ENCODE measurements around the gene UGT1A1. TPM values are rescaled to one million over a fixed set of nuclear protein-coding genes. Genes with fewer than 3 reads are reported as not detected.
"Not testable (repeated sequence)": the region's sequence is repeated elsewhere in the genome, so short reads cannot be mapped to it uniquely, and the experiment has no call there.

UGT1A1 gene
- total RNA-seq (not detected), polyA plus RNA-seq (not detected), total RNA-seq (0 reads per million in 6 experiments)

GRCh38 chr2:233760043-233760442 is at the start of gene UGT1A1:
TSS of gene UGT1A1 (plus strand) at chr2:233760270. CDS start at chr2:233760288, 18 bp downstream.
- peaks cover 0 to 2% (median 0%) of the 10 kb centered on the region in 4 donors for H3K4me1 Mint-ChIP-seq
- H3K36me3 Mint-ChIP-seq: no peaks in the 10 kb centered on the region
- H3K27me3 Mint-ChIP-seq: peaks cover 4 to 24% (median 16%) of the 10 kb centered on the region in 5 donors
- DNase-seq (no peak), ATAC-seq (no peak)
- POLR2A ChIA-PET: no interaction called here
- H3K4me3 Mint-ChIP-seq: no peak within 1 kb of the TSS
- H3K27ac Mint-ChIP-seq: no peak within 1 kb of the TSS
- no peaks in the 10 kb centered on the region for H3K9me3 Mint-ChIP-seq

DNA sequence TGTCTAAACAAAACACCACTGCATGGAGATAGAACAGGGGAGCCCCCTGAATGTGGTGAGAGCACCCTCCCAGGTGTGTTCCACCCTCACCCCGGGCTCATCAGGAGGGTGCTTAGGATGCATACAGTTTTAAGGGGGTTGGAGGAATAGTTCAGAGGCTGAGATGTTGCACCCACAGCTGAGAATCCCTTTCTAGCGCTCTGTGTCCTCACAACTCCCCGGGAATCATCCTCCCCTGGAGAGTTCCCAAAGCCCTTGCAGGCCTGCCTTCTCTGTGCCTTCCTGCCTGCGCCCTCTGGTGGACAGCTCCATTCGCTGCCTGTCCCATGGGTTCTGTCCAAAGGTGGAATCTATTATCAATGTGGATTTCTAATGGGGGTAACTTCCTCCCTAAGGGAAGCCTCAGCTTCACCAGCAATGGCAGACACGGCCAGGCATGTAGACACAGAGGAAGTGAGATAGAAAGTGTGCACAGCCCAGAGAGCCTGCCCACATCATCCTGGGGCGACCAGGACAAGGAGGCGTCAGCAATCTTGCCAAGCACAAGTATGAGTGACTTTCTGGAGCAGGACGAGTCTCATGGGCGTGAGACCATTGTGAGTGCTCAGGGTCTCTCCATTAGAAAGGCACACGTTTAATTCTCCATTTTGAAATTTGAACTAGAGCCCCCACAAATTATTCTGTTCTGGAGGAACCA is 48.6 kb upstream of the UGT1A1 start:
- H3K4me1 Mint-ChIP-seq: peaks cover 0 to 6% (median 2%) of the 10 kb centered on the region in 4 donors
- ATAC-seq: peak; percentile 54 to 74
- no peak overlapping the region for H3K27ac Mint-ChIP-seq
- DNase-seq: peak; percentile 22 to 83 (median 56)
- no peaks in the 10 kb centered on the region for H3K9me3 Mint-ChIP-seq
- H3K27me3 Mint-ChIP-seq: peaks cover 4 to 40% (median 19%) of the 10 kb centered on the region in 5 donors
- no peak overlapping the region for H3K4me3 Mint-ChIP-seq
- no peaks in the 10 kb centered on the region for H3K36me3 Mint-ChIP-seq
- POLR2A ChIA-PET: no interaction called here

DNA sequence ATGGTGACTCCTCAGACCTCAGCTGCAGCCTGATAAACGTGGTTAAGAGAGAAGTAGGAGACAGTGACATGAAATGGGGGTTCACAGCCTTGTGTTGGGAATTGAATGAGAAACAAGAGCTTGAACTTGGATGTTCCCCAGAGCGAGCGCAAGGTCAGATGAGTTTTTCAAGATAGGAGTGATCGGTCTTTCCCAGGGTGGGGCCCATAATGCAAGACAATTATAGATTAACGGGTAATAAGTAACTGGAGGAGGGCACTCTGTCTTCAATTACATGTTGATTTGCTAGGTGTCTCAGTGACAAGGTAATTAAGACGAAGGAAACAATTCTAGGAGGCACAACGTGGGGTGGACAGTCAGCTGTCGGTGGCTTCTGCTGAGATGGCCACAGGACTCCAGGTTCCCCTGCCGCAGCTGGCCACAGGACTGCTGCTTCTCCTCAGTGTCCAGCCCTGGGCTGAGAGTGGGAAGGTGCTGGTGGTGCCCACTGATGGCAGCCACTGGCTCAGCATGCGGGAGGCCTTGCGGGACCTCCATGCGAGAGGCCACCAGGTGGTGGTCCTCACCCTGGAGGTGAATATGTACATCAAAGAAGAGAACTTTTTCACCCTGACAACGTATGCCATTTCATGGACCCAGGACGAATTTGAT is 47.3 kb upstream of the UGT1A1 start, which contains the start of gene UGT1A5:
Gene UGT1A5, plus strand, starts transcription at position 297 of the 651 bp plus-strand sequence. Its CDS starts 85 bp downstream, at position 382.
- H3K9me3 Mint-ChIP-seq: no peaks in the 10 kb centered on the region
- peak within 1 kb of the TSS in 1 of 10 donors; percentile 52 for H3K4me3 Mint-ChIP-seq
- no peak within 1 kb of the TSS for H3K27ac Mint-ChIP-seq
- H3K36me3 Mint-ChIP-seq: no peaks in the 10 kb centered on the region
- H3K27me3 Mint-ChIP-seq: peaks cover 6 to 52% (median 24%) of the 10 kb centered on the region in 5 donors
- ATAC-seq (no peak), DNase-seq (no peak)
- H3K4me1 Mint-ChIP-seq: peaks cover 0 to 6% (median 2%) of the 10 kb centered on the region in 4 donors
- POLR2A ChIA-PET: no interaction called here

DNA sequence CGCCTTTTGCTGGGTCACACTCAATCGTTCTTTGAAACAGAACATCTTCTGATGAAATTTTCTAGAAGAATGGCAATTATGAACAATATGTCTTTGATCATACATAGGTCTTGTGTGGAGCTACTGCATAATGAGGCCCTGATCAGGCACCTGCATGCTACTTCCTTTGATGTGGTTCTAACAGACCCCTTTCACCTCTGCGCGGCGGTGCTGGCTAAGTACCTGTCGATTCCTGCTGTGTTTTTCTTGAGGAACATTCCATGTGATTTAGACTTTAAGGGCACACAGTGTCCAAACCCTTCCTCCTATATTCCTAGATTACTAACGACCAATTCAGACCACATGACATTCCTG is 46.8 kb upstream of the UGT1A1 start:
- POLR2A ChIA-PET: no interaction called here
- Mint-ChIP-seq H3K4me3 (peak overlapping the region in 1 of 10 donors; percentile 52), H3K36me3 (no peaks in the 10 kb centered on the region), H3K9me3 (no peaks in the 10 kb centered on the region), H3K4me1 (peaks cover 0 to 6% (median 2%) of the 10 kb centered on the region in 4 donors), H3K27me3 (peaks cover 7 to 57% (median 26%) of the 10 kb centered on the region in 5 donors), H3K27ac (no peak overlapping the region)
- DNase-seq: no peak
- no peak for ATAC-seq

DNA sequence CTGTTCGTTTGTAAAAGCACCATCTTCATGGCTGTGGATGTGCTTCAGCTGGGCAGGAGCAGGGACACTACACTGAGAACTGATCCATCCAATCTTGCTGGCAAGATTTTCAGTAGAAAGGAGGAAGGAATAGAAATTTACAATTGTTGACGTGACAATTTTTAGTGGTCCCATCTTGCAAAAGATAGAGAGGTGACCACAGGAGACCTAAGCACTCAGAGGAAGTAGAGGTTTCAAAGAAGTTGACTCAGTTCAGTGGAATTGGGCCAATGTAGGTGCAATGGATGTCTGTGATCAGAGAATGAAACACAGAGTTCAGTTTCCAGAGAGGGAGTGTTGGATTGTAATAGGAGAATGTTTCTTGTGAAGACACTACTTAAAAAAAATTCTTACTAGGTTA is 45.9 kb upstream of the UGT1A1 start:
- Mint-ChIP-seq H3K4me1 (peaks cover 0 to 6% (median 2%) of the 10 kb centered on the region in 4 donors), H3K36me3 (no peaks in the 10 kb centered on the region), H3K27me3 (peaks cover 9 to 66% (median 26%) of the 10 kb centered on the region in 5 donors), H3K9me3 (no peaks in the 10 kb centered on the region), H3K4me3 (no peak overlapping the region), H3K27ac (no peak overlapping the region)
- ATAC-seq: no peak
- POLR2A ChIA-PET: no interaction called here
- DNase-seq: no peak

DNA sequence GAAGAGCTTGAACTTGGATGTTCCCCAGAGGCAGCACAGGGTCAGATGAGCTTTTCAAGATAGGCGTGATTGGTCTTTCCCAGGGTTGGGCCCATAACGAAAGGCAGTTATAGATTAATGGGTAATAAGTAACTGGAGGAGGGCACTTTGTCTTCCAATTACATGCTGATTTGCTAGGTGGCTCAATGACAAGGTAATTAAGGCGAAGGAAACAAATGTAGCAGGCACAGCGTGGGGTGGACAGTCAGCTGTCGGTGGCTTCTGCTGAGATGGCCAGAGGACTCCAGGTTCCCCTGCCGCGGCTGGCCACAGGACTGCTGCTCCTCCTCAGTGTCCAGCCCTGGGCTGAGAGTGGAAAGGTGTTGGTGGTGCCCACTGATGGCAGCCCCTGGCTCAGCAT is 41.5 kb upstream of the UGT1A1 start, which contains the start of gene UGT1A4:
Gene UGT1A4, plus strand, starts transcription at position 185 of the 400 bp plus-strand sequence. Its CDS starts 85 bp downstream, at position 270.
- H3K4me1 Mint-ChIP-seq: peaks cover 0 to 1% (median under 1%) of the 10 kb centered on the region in 4 donors
- H3K27ac Mint-ChIP-seq: peak within 1 kb of the TSS in 1 of 10 donors; percentile 9
- ATAC-seq: no peak
- no peaks in the 10 kb centered on the region for H3K36me3 Mint-ChIP-seq
- no peaks in the 10 kb centered on the region for H3K9me3 Mint-ChIP-seq
- H3K4me3 Mint-ChIP-seq: no peak within 1 kb of the TSS
- H3K27me3 Mint-ChIP-seq: peaks cover 14 to 63% (median 29%) of the 10 kb centered on the region in 5 donors
- DNase-seq: no peak
- POLR2A ChIA-PET: no interaction called here

- Mint-ChIP-seq H3K27ac (no peak within 1 kb of the TSS), H3K27me3 (peaks cover 4 to 53% (median 18%) of the 10 kb centered on the region in 5 donors), H3K9me3 (peaks cover 0 to 3% (median 0%) of the 10 kb centered on the region in 9 donors), H3K36me3 (no peaks in the 10 kb centered on the region), H3K4me3 (no peak within 1 kb of the TSS), H3K4me1 (no peaks in the 10 kb centered on the region)
- DNase-seq (no peak), ATAC-seq (no peak)
- POLR2A ChIA-PET: no interaction called here
Observed at GRCh38 chr2:233728723-233729301, 31.3 kb upstream of the UGT1A1 start, which contains the start of gene UGT1A3. TSS of gene UGT1A3 (plus strand) at chr2:233729042. CDS start at chr2:233729127, 85 bp downstream.

DNA sequence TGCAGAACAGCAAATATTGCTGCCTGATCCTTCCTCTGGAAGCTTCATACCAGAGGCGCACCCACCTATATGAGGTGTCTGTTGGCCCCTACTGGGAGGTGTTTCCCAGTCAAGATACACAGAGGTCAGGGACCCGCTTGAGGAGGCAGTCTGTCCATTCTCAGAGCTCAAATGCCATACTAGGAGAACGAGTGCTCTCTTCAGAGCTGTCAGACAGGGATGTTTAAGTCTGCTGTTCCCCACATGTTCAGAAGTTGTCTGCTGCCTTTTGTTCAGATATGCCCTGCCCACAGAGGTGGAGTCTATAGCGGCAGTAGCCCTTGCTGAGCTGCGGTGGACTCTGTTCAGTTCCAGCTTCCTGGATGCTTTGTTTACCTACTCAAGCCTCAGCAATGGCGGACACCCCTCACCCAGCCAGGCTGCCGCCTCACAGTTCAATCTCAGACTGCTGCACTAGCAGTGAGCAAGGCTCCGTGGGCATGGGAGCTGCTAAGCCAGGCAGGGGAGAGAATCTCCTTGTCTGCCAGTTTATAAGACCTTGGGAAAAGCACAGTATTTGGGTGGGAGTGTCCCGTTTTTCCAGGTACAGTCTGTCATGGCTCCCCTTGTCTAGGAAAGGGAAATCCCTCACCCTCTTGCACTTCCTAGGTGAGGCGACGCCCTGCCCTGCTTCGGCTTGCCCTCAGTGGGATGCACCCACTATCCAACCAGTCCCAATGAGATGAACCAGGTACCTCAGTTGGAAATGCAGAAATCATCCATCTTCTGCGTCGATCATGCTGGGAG is 23.0 kb upstream of the UGT1A1 start:
- POLR2A ChIA-PET, ATAC-seq, H3K36me3 Mint-ChIP-seq, H3K4me1 Mint-ChIP-seq, H3K4me3 Mint-ChIP-seq, DNase-seq, H3K9me3 Mint-ChIP-seq, H3K27ac Mint-ChIP-seq: not testable (repeated sequence)
- H3K27me3 Mint-ChIP-seq: peaks cover 17 to 63% (median 30%) of the 10 kb centered on the region in 5 donors

- peaks cover 0 to 3% (median 0%) of the 10 kb centered on the region in 9 donors for H3K9me3 Mint-ChIP-seq
- no peak overlapping the region for H3K4me3 Mint-ChIP-seq
- H3K27ac Mint-ChIP-seq: no peak overlapping the region
- H3K27me3 Mint-ChIP-seq: peaks cover 10 to 47% (median 22%) of the 10 kb centered on the region in 5 donors
- no peak for DNase-seq
- POLR2A ChIA-PET: no interaction called here
- H3K36me3 Mint-ChIP-seq: no peaks in the 10 kb centered on the region
- H3K4me1 Mint-ChIP-seq: no peaks in the 10 kb centered on the region
- ATAC-seq: no peak
Observed at GRCh38 chr2:233740870-233741269, 19.2 kb upstream of the UGT1A1 start.

GRCh38 chr2:233743464-233744259 is 16.4 kb upstream of the UGT1A1 start:
- H3K27me3 Mint-ChIP-seq: peaks cover 4 to 45% (median 18%) of the 10 kb centered on the region in 5 donors
- no peaks in the 10 kb centered on the region for H3K36me3 Mint-ChIP-seq
- DNase-seq (no peak), ATAC-seq (no peak)
- no peak overlapping the region for H3K27ac Mint-ChIP-seq
- H3K9me3 Mint-ChIP-seq: no peaks in the 10 kb centered on the region
- POLR2A ChIA-PET: no interaction called here
- no peak overlapping the region for H3K4me3 Mint-ChIP-seq
- no peaks in the 10 kb centered on the region for H3K4me1 Mint-ChIP-seq

- POLR2A ChIA-PET: no interaction called here
- no peaks in the 10 kb centered on the region for H3K4me1 Mint-ChIP-seq
- H3K36me3 Mint-ChIP-seq: peaks cover 0 to 5% (median 0%) of the 10 kb centered on the region in 3 donors
- H3K9me3 Mint-ChIP-seq: peaks cover 0 to 6% (median 3%) of the 10 kb centered on the region in 9 donors
- ATAC-seq (no peak), DNase-seq (no peak)
- H3K27ac Mint-ChIP-seq: no peak overlapping the region
- H3K4me3 Mint-ChIP-seq: no peak overlapping the region
- H3K27me3 Mint-ChIP-seq: peaks cover 4 to 34% (median 18%) of the 10 kb centered on the region in 5 donors
Observed at GRCh38 chr2:233745073-233745755, 14.9 kb upstream of the UGT1A1 start.
